GM21528 (cell line): Measurements from ENCODE around the gene KASH5.

Experiments
- ATAC-seq: cut with Tn5 transposase; IDR thresholded peaks from one replicate; pipeline ENCODE4 v1.9.1; 2021; ENCODE audit warnings: mild to moderate bottlenecking, moderate library complexity; ENCODE audit not compliant: unreplicated experiment, low FRiP score

Gene KASH5

DNA sequence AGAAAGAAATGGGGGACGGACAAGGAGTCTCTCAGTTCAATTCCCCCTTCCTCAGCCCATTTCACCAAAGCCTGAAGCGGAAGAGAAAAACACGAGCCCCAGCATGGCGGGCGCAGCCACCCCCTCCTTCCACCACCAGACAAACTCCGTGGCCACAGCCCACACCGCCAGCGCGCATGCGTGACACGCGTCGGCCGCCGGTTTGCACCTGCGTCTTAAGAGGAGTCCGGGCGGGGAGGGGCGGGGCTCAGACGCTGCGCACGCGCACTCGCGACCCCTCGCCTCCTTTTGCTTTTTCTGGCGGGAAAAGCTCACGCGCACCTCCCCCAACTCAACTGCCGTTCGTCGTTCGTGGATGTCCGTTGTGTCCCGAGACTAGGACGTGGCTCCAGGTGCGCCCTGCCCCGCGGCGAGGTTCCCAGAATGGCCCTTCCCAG, at the start of gene KASH5:
Gene KASH5 (plus strand): TSS at position 314 of the 437 bp plus-strand sequence. CDS start 2,635 bp downstream, outside the sequence.
- ATAC-seq: no peak

GRCh38 chr19:49338691-49339300, 49.3 kb upstream of the KASH5 start:
- ATAC-seq: no peak

GRCh38 chr19:49339301-49340068, 48.6 kb upstream of the KASH5 start:
- ATAC-seq: no peak

GRCh38 chr19:49340069-49340864, 47.8 kb upstream of the KASH5 start:
- ATAC-seq: peak; percentile 56

DNA sequence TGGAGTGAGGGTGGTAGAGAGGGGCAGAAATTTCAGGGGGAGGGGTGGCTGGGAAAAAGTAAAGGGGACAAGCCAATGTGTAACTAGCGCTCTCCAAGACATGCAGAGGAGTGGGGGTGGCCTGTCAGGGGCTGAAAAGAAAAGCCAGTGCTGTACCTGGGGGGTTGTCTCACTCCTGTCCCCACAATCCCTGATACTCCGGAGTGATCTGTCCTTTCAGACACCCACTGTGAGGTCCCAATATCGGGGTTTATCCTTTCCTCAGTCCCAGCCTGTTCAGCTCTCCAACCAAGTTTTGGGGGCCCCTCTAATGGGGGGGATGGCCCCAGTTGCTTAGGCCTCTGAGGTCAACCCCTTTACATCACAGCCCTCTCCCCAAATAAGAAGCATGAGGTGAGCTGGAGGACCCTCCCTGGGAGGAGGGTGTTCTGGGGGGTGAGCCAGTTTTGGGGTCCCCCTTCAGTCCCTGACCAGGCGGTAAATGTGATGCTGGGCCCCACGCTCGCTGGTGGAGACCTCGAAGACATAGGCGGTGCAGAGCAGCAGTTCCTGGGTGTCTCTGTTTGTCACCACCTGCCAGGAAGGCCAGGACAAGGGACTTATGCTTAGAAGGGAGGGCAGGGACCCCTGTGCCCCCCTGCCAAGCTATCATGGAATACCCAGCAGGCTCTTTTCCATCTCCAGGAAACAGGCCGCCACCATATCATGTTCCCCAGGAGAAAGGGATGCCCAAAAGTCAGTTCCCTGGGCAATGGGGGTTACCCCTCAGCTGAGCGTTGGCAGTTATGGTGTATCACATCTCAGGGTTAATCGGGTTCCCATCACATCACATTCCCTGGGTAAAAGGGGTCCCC, 47.0 kb upstream of the KASH5 start:
- ATAC-seq: no peak

- no peak for ATAC-seq
Measured at GRCh38 chr19:49342291-49342721, 45.7 kb upstream of the KASH5 start.

GRCh38 chr19:49343123-49343522, 44.9 kb upstream of the KASH5 start:
- no peak for ATAC-seq

DNA sequence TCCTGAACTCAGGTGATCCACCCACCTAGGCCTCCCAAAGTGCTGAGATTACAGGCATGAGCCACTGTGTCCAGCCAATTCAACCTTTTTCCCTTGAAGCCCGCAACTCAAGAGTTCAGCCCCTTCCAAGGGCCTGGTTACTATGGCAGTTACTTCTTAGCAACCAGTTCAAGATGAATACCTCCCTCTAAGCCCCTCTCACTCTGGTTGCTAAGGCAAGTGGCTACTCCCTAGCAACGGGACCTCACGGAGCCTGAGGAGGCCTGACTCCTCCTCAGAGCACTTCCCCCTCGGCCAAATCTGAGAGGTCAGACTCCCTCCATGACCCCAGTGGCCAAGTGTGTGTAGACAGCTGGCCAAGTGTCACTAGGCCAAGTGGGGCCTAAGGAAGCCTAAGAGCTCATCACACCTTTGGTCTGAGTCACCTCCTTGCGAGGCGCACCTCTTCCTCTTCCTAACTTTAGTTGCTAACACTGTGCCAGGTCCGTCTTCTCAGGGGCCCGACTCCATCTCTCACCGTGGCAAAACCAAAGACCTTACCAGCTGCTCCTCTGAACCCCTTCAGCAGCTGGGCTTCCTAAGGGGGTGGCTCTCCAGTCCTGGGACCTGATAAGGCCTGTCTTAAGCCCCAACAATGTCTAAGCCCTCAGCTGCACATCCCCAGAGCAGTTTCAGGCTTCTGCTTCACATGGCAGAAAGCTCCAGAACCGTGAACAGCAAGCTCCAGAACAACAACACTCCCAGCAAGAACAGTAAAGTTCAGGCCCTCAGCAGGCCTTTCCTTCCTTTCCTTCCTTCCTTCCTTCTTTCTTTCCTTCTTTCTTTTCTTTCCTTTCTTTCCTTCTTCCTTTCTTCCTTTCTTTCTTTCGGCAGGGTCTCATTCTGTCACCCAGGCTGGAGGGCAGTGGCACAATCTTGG, 43.3 kb upstream of the KASH5 start:
- ATAC-seq: no peak

DNA sequence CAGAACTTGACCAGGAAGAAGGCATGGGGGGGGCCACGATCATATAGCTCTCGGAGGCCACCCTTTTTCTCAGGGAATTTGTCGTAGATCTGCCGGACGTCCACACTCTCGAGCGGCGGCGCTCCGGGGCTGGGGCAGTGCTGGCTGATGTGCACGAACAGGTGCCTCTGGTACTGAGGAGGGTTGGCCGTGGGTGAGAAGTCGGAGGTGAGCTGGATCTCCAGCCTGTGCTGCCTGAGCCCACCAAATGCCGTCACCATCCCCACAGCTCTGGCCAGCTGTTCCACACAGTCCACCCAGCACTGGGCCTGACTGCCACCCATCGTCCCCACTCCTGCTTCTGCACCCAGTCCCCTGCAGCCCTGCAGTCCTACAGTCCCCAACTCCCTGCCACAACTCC, 40.9 kb upstream of the KASH5 start:
- ATAC-seq: no peak

GRCh38 chr19:49347835-49348234, 40.2 kb upstream of the KASH5 start:
- no peak for ATAC-seq

DNA sequence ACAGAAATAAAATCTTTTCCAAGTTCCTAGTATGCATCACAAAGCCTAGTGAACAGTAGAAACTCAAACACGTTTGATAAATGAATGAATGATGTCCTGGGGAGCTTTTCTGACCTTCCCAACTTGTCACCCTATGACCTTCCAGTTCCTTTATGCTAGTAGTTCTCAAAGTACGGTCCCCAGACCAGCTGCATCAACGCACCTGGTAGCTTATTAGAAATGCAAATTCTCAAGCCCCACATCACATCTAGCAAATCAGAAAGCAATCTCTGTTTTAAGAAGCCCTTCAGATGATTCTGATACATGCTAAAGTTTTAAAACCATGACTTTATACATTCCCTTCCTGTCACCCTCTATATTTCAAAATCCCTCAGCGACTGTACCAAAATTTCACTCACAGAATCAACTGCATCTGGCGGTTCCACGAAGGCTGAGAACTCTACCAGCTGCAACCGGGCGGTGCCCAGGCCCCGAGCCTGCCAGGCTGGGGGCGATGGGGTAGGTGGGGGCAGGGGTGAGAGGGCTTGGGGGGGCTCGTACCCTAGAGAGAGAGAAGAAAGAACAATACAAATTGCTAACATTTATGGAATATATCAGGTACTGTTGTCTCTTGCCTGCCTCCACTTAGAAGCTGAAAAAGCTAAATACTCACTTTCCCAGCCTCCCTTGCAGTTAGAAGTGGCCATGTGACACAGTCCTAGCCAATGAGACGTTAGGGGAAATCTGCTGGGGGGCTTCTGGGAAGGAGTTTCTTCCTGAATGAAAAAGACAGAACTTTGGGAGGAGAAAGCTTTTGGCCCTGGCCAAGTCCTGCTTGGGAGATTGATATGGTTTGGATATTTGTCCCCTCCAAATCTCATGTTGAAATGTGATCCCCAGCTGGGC, 39.5 kb upstream of the KASH5 start:
- no peak for ATAC-seq

- ATAC-seq: no peak
Measured at GRCh38 chr19:49349567-49349966, 38.5 kb upstream of the KASH5 start.

DNA sequence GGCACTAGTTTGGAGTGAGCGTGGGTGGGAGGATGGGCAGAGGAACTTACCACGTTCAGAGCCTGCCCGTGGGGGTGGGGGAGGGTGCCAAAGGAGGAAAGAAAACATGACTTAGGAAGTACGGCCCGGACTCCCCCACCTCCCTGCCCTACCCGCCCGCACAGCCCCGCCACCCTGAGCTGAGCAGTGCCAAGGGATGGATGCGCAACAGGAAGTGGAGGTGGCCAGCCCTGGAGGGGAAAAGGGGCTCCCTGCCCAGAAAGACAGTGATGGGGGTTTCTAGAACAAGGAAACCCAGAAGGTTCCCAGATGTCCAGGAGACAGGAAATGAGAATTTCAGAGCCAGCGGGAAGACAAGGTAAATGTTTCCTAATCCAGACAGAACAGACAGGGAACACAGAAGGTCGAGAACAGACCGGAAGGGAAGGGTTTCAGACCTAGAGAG, 32.1 kb upstream of the KASH5 start:
- ATAC-seq: no peak

DNA sequence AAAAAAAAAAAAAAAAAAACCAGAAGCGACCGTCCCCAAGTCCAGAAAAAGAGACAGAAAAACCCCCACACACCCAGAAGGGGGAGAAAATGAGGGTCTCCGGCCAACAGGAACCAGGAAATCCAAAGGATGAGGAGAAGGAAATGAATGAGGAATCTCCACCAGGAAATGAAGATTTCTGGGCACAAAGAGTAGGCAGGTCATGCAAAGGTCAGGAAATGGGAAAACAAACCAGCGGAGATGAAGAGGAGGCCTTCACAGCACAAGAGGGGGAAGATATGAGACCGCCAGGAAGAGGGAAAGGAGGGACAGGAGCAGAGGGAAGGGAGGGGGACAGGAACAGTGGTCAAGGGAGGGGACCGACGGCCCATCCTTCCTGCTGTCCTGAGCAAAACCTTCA, 31.7 kb upstream of the KASH5 start:
- ATAC-seq: no peak

DNA sequence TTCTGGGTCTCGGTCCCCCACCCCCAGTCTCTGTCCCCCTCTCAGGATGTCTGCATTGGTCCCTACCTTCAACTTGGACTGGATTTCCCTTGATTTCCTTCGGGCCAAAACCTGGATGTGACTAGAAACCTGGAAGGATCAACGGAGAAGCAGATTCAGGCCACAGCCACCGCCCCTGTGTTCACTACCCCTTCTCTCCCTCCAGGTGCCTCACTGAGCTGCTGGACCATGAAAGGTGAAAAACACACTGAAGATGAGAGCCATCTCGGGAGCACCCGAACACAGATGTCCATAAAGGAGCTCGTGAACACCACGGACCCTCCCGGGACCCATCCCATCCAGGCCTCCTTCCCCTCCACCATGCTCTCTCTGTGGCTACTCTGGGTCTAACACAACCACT, 30.9 kb upstream of the KASH5 start:
- ATAC-seq: no peak

DNA sequence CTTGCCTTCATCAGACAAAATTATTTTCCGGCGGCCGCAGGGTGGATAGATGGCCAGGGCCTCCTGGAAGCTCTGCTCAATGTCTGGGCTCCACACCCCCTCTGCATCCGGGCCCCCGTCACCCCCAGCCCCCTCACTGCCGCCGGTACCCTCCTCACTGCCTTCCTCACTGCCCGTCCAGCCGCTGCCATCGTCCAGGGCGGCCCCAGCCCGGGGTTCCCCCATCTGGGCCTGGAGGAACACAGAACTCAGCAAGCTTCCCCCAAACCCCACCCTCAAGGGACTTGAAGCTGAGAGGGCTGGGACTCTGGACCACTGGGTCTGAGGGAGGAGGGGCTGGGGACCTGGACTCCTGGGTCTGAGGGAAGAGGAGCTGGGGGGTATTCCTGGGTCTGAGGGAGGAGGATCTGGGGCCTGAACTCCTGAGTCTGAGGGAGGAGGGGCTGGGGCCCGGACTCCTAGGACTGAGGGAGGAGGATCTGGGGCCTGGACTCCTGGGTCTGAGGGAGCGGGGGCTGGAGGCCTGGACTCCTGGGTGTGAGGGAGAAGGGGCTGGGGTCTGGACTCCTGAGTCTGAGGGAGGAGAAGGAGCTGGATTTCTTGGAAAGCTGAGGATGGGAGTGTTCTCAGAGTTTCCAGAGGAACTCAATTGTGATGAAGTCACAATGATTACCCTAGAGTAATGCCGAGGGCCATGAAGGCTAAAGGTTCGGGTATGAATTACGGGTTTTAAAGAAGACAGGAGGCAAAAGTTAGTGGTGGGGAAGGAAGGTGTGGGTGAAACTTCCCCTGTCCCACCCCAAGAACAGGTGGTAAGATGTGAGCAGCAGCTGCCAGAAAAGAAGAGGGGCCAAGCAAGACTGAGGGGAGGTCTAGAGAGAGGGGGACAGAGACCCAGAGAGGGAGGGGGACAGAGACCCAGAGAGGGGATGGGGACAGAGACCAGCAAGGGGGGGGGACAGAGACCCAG, 27.9 kb upstream of the KASH5 start:
- no peak for ATAC-seq

- no peak for ATAC-seq
Measured at GRCh38 chr19:49361438-49362047, 26.5 kb upstream of the KASH5 start.
